ENCODE results near the gene SLC38A8. TPM values are rescaled to one million over a fixed set of nuclear protein-coding genes. Genes with fewer than 3 reads are reported as not detected.

SLC38A8 gene
- total RNA-seq, 1 experiment from 2014 or later: 0.35 TPM

DNA sequence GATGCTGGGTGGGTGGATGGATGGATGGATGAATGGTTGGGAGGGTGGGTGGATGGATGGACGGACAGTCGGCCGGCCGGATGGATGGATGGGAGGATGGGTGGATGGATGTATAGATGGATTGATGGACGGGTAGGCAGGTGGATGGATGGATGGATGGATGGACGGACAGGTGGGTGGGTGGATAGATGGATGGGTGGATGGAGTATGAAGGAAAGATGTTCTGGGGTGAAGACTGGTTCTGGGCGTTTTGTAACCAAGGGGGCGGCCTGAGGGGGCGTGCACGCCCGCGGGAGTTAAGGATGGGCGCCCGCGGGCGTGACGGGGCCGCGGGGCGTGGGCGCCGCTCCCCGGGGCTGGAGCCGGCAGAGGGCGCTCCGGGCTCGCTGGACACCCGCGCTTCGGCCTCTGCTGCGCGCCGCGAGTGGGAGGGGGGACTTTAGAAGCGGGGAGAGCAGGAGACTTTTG, 74.7 kb downstream of the SLC38A8 start, which contains the start of gene NECAB2:
Gene NECAB2 (plus strand): TSS at position 407 of the 468 bp plus-strand sequence. CDS start 405 bp downstream, outside the sequence.
- Histone ChIP-seq H3K79me2 (ENCODE audit: insufficient read depth, low read length) (no peaks in the 10 kb centered on the region), H3K79me1 (ENCODE audit: insufficient read depth, low read depth, low read length, poor library complexity, severe bottlenecking) (no peaks in the 10 kb centered on the region), H3K4ac (ENCODE audit: low read depth, low read length) (no peak within 1 kb of the TSS), H4K91ac (ENCODE audit: insufficient read length, low read depth, low read length) (no peak within 1 kb of the TSS), H3K4me1 (ENCODE audit: insufficient read depth, low read length) (no peaks in the 10 kb centered on the region), H3K23me2 (ENCODE audit: insufficient read length, low read depth, low read length, poor library complexity, severe bottlenecking) (peaks cover 6% of the 10 kb centered on the region), H3K27ac (ENCODE audit: insufficient read length, low read depth, low read length) (no peak within 1 kb of the TSS), H3T11ph (ENCODE audit: low read length) (no peak within 1 kb of the TSS), H2BK120ac (ENCODE audit: low read depth, low read length, poor library complexity, severe bottlenecking) (no peak within 1 kb of the TSS), H4K5ac (ENCODE audit: insufficient read length, low read depth, low read length) (no peak within 1 kb of the TSS), H3K9ac (ENCODE audit: extremely low read depth, insufficient read length, low read length) (no peak within 1 kb of the TSS), H4K8ac (replicated peaks; ENCODE audit: insufficient read length, low read depth, low read length) (no peak within 1 kb of the TSS), H4K20me1 (ENCODE audit: control insufficient read depth, insufficient read depth, insufficient read length) (peaks cover 3% of the 10 kb centered on the region), H3K23ac (ENCODE audit: insufficient read length, low read depth, low read length) (no peak within 1 kb of the TSS), H2BK20ac (ENCODE audit: low read depth, low read length, poor library complexity, severe bottlenecking) (no peak within 1 kb of the TSS), H2BK5ac (ENCODE audit: insufficient read length, low read length) (no peak within 1 kb of the TSS), H3K27me3 (ENCODE audit: insufficient read depth, low read length) (peaks cover 2% of the 10 kb centered on the region; the same call in 1 of the 2 replicates), H2AK5ac (ENCODE audit: insufficient read length, low read length) (no peak within 1 kb of the TSS), H3K18ac (ENCODE audit: insufficient read length, low read depth, low read length) (no peak within 1 kb of the TSS), H3K56ac (ENCODE audit: insufficient read length, low read depth, low read length) (no peak within 1 kb of the TSS), H3K4me2 (ENCODE audit: insufficient read depth, insufficient read length, low read length) (peak within 1 kb of the TSS; percentile 68), H3K9me3 (ENCODE audit: control insufficient read depth, low read depth, low read length) (no peaks in the 10 kb centered on the region), H2BK12ac (ENCODE audit: insufficient read length, low read depth, low read length) (no peak within 1 kb of the TSS), H3K14ac (ENCODE audit: insufficient read depth, low read length) (no peak within 1 kb of the TSS), H2AFZ (ENCODE audit: low read length) (no peak within 1 kb of the TSS), H2BK15ac (ENCODE audit: low read depth, low read length) (no peak within 1 kb of the TSS)
- DNase-seq: no peak
- no peaks in the 10 kb centered on the region for H3K36me3 Mint-ChIP-seq (ENCODE audit: insufficient read depth in 1 of 3, low read depth in 3 of 3)
- WGBS (ENCODE audit: extremely low coverage, insufficient read length, low lambda C conversion rate): no CpG with 5 or more reads among the region's 35 CpGs
- H3K9me3 Mint-ChIP-seq: no peaks in the 10 kb centered on the region; a peak in 1 of 5 replicates
- TF ChIP-seq, protein P1, sequence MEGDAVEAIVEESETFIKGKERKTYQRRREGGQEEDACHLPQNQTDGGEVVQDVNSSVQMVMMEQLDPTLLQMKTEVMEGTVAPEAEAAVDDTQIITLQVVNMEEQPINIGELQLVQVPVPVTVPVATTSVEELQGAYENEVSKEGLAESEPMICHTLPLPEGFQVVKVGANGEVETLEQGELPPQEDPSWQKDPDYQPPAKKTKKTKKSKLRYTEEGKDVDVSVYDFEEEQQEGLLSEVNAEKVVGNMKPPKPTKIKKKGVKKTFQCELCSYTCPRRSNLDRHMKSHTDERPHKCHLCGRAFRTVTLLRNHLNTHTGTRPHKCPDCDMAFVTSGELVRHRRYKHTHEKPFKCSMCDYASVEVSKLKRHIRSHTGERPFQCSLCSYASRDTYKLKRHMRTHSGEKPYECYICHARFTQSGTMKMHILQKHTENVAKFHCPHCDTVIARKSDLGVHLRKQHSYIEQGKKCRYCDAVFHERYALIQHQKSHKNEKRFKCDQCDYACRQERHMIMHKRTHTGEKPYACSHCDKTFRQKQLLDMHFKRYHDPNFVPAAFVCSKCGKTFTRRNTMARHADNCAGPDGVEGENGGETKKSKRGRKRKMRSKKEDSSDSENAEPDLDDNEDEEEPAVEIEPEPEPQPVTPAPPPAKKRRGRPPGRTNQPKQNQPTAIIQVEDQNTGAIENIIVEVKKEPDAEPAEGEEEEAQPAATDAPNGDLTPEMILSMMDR (conservative IDR thresholded peaks at IDR 0.05): peak; percentile 77
- peaks cover 9 to 37% of the 10 kb centered on the region in 2 experiments for H3K4me1 Mint-ChIP-seq
- H3K4me3 Mint-ChIP-seq: peak within 1 kb of the TSS; percentile 74 to 90
- peaks cover 13% of the 10 kb centered on the region for H3K27me3 Mint-ChIP-seq (ENCODE audit: low read depth)
- no peak within 1 kb of the TSS for H3K27ac Mint-ChIP-seq
